Measurements from ENCODE around the gene LSM7.

The LSM7 gene

DNA sequence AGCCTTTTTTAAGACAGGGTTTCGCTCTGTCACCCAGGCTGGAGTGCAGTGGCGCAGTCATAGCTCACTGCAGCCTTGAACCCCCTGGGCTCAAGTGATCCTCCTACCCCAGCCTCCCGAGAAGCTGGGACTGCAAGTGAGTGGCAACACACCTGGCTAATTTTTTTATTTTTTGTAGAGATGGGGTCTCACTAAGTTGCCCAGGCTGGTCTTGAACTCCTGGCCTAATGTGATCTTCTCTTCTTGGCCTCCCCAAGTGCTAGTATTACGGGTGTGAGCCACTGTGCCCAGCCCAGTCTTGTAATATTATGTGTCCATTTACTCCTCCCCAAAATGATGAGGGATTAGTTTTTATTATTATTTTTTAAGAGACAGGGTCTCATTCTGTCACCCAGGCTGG is 17.3 kb downstream of the LSM7 start:
- Histone ChIP-seq H3K27me3 (replicated peaks; ENCODE audit: control insufficient read depth, insufficient read depth, low read length, poor library complexity, severe bottlenecking) (peaks cover 41% of the 10 kb centered on the region), H3K36me3 (ENCODE audit: control insufficient read depth, insufficient read depth, low read length) (no peaks in the 10 kb centered on the region), H3K27ac (ENCODE audit: insufficient read depth, low read length, poor library complexity, severe bottlenecking) (no peak overlapping the region), H3K4me3 (ENCODE audit: insufficient read depth, low read depth, low read length, poor library complexity, severe bottlenecking) (no peak overlapping the region), H3K9me3 (ENCODE audit: control insufficient read depth, low read length) (peaks cover 7% of the 10 kb centered on the region), H3K4me1 (ENCODE audit: control insufficient read depth, insufficient read depth, low read length, poor library complexity, severe bottlenecking) (no peaks in the 10 kb centered on the region)
- DNase-seq, result no peak

- DNase-seq, result no peak
- Histone ChIP-seq H3K4me3 (ENCODE audit: insufficient read depth, low read depth, low read length, poor library complexity, severe bottlenecking) (no peak overlapping the region), H3K9me3 (ENCODE audit: control insufficient read depth, low read length) (no peaks in the 10 kb centered on the region), H3K27me3 (replicated peaks; ENCODE audit: control insufficient read depth, insufficient read depth, low read length, poor library complexity, severe bottlenecking) (peaks cover 45% of the 10 kb centered on the region), H3K27ac (ENCODE audit: insufficient read depth, low read length, poor library complexity, severe bottlenecking) (no peak overlapping the region), H3K36me3 (ENCODE audit: control insufficient read depth, insufficient read depth, low read length) (no peaks in the 10 kb centered on the region), H3K4me1 (ENCODE audit: control insufficient read depth, insufficient read depth, low read length, poor library complexity, severe bottlenecking) (no peaks in the 10 kb centered on the region)
Measured at GRCh38 chr19:2309734-2310362, 18.5 kb downstream of the LSM7 start.

DNA sequence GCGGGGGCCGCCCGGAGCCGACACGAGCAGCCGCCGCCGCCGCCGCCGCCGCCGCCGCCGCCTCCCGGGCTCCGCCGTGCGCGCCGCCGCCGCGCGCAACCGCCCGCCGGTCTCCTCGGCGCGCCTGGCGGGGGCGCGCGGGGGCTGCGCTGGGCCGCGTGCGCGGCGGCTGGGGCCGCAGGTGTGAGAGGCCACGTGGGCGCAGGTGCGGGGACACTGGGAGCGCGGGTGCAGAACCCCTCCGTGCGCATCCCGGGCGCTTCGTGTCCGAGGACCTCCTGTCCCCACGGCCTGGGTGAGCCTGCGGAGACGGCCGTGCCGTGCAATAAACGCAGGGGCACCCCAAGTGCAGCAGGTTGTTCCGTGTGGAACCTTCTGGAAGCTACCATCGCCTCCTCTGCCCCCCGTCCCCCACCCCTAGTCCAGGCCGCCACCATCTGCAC is 20.3 kb downstream of the LSM7 start, which contains the start of gene LINGO3:
Gene LINGO3 (minus strand): TSS at position 41 of the 443 bp plus-strand sequence. CDS start 16,378 bp downstream, outside the sequence.
- Histone ChIP-seq H3K4me1 (ENCODE audit: control insufficient read depth, insufficient read depth, low read length, poor library complexity, severe bottlenecking) (peaks cover under 1% of the 10 kb centered on the region), H3K27me3 (replicated peaks; ENCODE audit: control insufficient read depth, insufficient read depth, low read length, poor library complexity, severe bottlenecking) (peaks cover 47% of the 10 kb centered on the region), H3K36me3 (ENCODE audit: control insufficient read depth, insufficient read depth, low read length) (no peaks in the 10 kb centered on the region), H3K4me3 (ENCODE audit: insufficient read depth, low read depth, low read length, poor library complexity, severe bottlenecking) (no peak within 1 kb of the TSS), H3K27ac (ENCODE audit: insufficient read depth, low read length, poor library complexity, severe bottlenecking) (no peak within 1 kb of the TSS), H3K9me3 (ENCODE audit: control insufficient read depth, low read length) (no peaks in the 10 kb centered on the region)
- DNase-seq, result no peak

DNA sequence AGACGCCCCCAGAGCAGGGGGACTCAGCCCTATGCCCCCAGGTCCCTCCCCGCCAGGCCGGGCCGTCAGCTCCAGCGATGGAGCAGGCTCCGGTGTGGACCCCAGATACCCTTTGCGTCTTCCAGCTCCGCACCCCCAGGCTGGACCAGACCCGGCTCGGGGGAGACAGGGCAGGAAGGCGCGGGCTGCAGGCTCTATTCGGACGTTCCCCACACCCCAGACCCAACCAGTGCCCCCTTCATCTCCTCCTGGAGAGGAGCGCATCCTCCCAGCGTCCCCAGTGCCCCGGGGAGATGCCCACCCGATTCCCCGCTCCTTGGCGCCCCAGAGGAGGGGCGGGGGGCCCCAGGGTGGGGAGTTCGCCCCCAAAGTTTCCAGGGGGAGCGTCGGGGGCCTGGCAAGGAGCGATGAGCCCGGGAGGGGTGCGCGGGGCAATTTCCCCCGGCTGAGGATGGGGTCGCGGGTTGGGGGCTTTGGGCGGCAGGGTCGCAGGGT is 20.8 kb downstream of the LSM7 start:
- H3K27ac ChIP-seq (ENCODE audit: insufficient read depth, low read length, poor library complexity, severe bottlenecking), result no peak overlapping the region
- H3K9me3 ChIP-seq (ENCODE audit: control insufficient read depth, low read length), result no peaks in the 10 kb centered on the region
- H3K27me3 ChIP-seq (replicated peaks; ENCODE audit: control insufficient read depth, insufficient read depth, low read length, poor library complexity, severe bottlenecking), result peaks cover 44% of the 10 kb centered on the region
- no peak for DNase-seq
- H3K4me3 ChIP-seq (ENCODE audit: insufficient read depth, low read depth, low read length, poor library complexity, severe bottlenecking), result no peak overlapping the region
- H3K4me1 ChIP-seq (ENCODE audit: control insufficient read depth, insufficient read depth, low read length, poor library complexity, severe bottlenecking), result peaks cover 7% of the 10 kb centered on the region
- H3K36me3 ChIP-seq (ENCODE audit: control insufficient read depth, insufficient read depth, low read length), result no peaks in the 10 kb centered on the region

- Histone ChIP-seq H3K27ac (ENCODE audit: insufficient read depth, low read length, poor library complexity, severe bottlenecking) (no peak overlapping the region), H3K4me1 (ENCODE audit: control insufficient read depth, insufficient read depth, low read length, poor library complexity, severe bottlenecking) (peaks cover 9% of the 10 kb centered on the region), H3K27me3 (replicated peaks; ENCODE audit: control insufficient read depth, insufficient read depth, low read length, poor library complexity, severe bottlenecking) (peaks cover 45% of the 10 kb centered on the region), H3K4me3 (ENCODE audit: insufficient read depth, low read depth, low read length, poor library complexity, severe bottlenecking) (no peak overlapping the region), H3K36me3 (ENCODE audit: control insufficient read depth, insufficient read depth, low read length) (no peaks in the 10 kb centered on the region), H3K9me3 (ENCODE audit: control insufficient read depth, low read length) (no peaks in the 10 kb centered on the region)
- no peak for DNase-seq
Measured at GRCh38 chr19:2306971-2307370, 21.4 kb downstream of the LSM7 start.

DNA sequence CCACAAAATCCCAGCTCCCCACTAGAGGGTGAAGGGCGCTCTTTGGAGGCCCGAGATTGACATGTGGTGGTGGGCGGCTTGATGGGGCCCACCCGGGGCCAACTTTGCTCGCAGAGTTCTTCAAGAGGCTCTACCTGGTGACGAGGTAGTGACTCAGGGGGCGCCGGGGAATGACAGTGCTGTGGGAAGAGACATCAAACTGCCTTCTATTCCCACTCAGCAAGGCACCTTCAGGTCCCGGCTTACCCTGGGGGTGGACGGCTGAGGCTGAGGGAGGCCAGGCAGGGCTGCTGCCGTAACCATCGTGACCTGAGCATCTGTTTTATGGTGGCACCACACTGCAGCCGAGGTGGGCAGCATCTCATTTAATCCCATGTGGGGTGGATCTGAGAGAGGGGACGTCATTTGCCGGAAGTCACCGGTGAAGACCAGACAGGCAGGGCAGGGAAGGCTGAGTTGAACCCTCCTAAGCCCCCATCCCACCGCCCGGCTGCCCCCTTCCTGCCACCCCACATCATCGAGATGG is 22.0 kb downstream of the LSM7 start:
- Histone ChIP-seq H3K27ac (ENCODE audit: insufficient read depth, low read length, poor library complexity, severe bottlenecking) (no peak overlapping the region), H3K36me3 (ENCODE audit: control insufficient read depth, insufficient read depth, low read length) (no peaks in the 10 kb centered on the region), H3K9me3 (ENCODE audit: control insufficient read depth, low read length) (no peaks in the 10 kb centered on the region), H3K4me3 (ENCODE audit: insufficient read depth, low read depth, low read length, poor library complexity, severe bottlenecking) (no peak overlapping the region), H3K4me1 (ENCODE audit: control insufficient read depth, insufficient read depth, low read length, poor library complexity, severe bottlenecking) (peaks cover 9% of the 10 kb centered on the region), H3K27me3 (replicated peaks; ENCODE audit: control insufficient read depth, insufficient read depth, low read length, poor library complexity, severe bottlenecking) (peaks cover 45% of the 10 kb centered on the region)
- DNase-seq, result no peak

DNA sequence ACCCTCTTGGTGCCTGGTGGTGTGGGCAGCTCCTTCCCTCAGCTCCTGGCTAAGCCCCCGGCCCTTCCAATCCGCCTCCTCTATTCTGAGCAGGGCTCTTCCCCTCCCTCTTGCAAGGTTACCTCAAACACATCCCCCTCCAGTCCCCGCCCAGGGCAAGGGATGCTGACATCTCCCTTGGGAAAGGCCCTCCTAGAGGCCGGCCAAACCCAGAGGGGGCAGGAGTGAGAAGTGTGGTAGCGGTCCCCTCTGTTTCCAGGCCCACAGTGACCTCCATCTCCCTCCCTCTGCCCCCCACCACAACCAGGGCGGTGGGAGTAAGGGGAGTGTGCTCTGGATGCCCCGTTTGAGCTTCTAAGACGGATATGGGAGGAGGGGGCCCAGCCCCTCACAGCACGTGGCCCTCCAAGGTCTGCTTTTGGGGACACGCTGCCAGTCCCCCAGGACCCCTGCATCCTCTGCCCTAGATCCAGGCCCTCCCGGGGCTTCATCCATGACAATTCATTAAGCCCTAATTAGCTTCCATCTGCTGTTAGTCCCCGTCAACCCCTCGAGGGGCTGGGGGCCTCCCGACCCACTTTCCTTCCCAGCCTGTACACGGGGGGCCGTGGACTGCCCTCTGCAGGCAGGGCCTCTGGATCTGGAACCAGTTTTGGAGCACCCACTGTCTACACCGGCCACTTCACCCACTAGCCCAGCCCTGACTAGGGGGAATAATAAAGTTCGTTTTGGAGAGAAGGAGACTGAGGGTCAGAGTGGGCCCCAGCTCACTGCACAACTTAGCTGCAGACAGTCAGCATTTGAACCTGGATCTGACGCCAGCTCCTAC is 22.7 kb downstream of the LSM7 start:
- Histone ChIP-seq H3K4me1 (ENCODE audit: control insufficient read depth, insufficient read depth, low read length, poor library complexity, severe bottlenecking) (peaks cover 9% of the 10 kb centered on the region), H3K9me3 (ENCODE audit: control insufficient read depth, low read length) (no peaks in the 10 kb centered on the region), H3K27ac (ENCODE audit: insufficient read depth, low read length, poor library complexity, severe bottlenecking) (no peak overlapping the region), H3K36me3 (ENCODE audit: control insufficient read depth, insufficient read depth, low read length) (no peaks in the 10 kb centered on the region), H3K27me3 (replicated peaks; ENCODE audit: control insufficient read depth, insufficient read depth, low read length, poor library complexity, severe bottlenecking) (peaks cover 45% of the 10 kb centered on the region), H3K4me3 (ENCODE audit: insufficient read depth, low read depth, low read length, poor library complexity, severe bottlenecking) (no peak overlapping the region)
- no peak for DNase-seq

DNA sequence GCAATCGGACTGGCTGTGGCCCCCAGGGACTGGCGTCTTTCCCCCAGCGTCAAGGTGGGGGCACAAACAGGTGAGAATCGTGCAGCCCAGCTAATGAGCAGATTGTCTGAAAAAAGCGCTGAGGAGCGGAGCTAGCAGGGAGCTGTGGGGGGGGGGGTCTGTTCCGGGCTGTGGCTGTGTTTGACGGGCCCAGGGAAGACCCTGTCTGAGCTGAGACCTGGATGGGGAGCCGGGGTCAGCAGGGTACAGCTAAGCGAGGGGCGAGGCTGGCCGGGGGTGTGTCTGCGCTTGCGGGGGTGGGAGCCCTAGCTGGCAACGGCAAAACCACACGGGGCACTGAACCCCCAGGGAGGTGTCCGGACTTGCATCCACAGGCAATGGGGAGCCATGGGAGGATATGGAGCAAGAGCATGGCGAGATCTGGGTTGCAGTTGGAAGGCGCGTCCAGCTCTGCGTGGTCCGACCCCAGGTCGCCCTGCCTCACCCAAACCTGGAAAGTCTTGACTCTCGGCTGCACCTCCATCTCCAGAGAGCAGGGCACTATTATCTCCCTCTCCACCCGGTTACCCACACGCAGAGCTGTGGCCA is 25.1 kb downstream of the LSM7 start:
- no peak for DNase-seq
- Histone ChIP-seq H3K4me3 (ENCODE audit: insufficient read depth, low read depth, low read length, poor library complexity, severe bottlenecking) (peak overlapping the region; percentile 0), H3K36me3 (ENCODE audit: control insufficient read depth, insufficient read depth, low read length) (no peaks in the 10 kb centered on the region), H3K9me3 (ENCODE audit: control insufficient read depth, low read length) (no peaks in the 10 kb centered on the region), H3K27ac (ENCODE audit: insufficient read depth, low read length, poor library complexity, severe bottlenecking) (no peak overlapping the region), H3K27me3 (replicated peaks; ENCODE audit: control insufficient read depth, insufficient read depth, low read length, poor library complexity, severe bottlenecking) (peaks cover 34% of the 10 kb centered on the region), H3K4me1 (ENCODE audit: control insufficient read depth, insufficient read depth, low read length, poor library complexity, severe bottlenecking) (peaks cover 9% of the 10 kb centered on the region)

- no peak overlapping the region for H3K27ac ChIP-seq (ENCODE audit: insufficient read depth, low read length, poor library complexity, severe bottlenecking)
- H3K36me3 ChIP-seq (ENCODE audit: control insufficient read depth, insufficient read depth, low read length), result no peaks in the 10 kb centered on the region
- H3K4me1 ChIP-seq (ENCODE audit: control insufficient read depth, insufficient read depth, low read length, poor library complexity, severe bottlenecking), result peaks cover 9% of the 10 kb centered on the region
- H3K4me3 ChIP-seq (ENCODE audit: insufficient read depth, low read depth, low read length, poor library complexity, severe bottlenecking), result peak overlapping the region; percentile 0
- no peak for DNase-seq
- peaks cover 30% of the 10 kb centered on the region for H3K27me3 ChIP-seq (replicated peaks; ENCODE audit: control insufficient read depth, insufficient read depth, low read length, poor library complexity, severe bottlenecking)
- no peaks in the 10 kb centered on the region for H3K9me3 ChIP-seq (ENCODE audit: control insufficient read depth, low read length)
Measured at GRCh38 chr19:2302319-2303210, 25.8 kb downstream of the LSM7 start.
